Astrocyte (in vitro differentiated cells and primary cell): ENCODE results near the gene DNAJA4.

Source experiments
- EZH2 ChIP-seq: IDR thresholded peaks from 2 replicates; pipeline ENCODE4 v1.6.1; 2012; ENCODE audit warnings: mild to moderate bottlenecking, low read length, inconsistent platforms; ENCODE audit not compliant: insufficient read depth
- TF ChIP-seq, protein P1 (sequence below): IDR thresholded peaks from 2 replicates; pipeline ENCODE4 v1.5.1; 2011; ENCODE audit warnings: low read depth, mild to moderate bottlenecking, inconsistent platforms, low read length, moderate library complexity; ENCODE audit not compliant: insufficient read depth

DNA sequence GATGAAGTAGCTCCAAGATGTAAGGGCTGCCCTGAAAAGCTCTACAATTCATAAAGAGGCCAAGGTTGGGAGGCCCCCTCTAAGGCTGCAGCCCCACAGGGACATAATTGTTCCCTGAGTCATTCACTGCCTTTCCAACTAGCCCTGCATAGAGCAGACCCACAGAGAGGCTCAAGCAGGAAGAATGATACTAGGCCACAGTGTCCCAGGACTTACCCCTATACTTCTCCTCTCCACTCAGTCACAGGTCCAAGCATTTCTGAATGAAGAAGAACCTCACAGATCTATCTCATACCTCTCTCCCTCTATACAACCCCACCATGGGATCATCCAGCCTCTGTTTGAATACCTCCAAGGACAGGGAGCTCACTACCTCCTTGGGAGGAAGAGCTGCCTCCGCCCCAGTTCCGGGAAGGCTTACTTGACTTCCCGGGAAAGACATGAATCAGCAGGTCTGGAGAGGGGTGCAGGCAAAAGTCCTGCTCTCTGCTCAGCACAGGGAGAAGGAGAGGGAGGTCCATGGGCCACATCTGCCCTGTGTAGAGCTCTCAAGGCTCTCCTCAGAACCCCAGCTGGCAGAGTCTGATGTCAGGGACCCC is 41.9 kb downstream of the DNAJA4 start:
- TF ChIP-seq, protein P1, sequence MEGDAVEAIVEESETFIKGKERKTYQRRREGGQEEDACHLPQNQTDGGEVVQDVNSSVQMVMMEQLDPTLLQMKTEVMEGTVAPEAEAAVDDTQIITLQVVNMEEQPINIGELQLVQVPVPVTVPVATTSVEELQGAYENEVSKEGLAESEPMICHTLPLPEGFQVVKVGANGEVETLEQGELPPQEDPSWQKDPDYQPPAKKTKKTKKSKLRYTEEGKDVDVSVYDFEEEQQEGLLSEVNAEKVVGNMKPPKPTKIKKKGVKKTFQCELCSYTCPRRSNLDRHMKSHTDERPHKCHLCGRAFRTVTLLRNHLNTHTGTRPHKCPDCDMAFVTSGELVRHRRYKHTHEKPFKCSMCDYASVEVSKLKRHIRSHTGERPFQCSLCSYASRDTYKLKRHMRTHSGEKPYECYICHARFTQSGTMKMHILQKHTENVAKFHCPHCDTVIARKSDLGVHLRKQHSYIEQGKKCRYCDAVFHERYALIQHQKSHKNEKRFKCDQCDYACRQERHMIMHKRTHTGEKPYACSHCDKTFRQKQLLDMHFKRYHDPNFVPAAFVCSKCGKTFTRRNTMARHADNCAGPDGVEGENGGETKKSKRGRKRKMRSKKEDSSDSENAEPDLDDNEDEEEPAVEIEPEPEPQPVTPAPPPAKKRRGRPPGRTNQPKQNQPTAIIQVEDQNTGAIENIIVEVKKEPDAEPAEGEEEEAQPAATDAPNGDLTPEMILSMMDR, result no peak
- no peak for TF ChIP-seq EZH2
